22Rv1 (cell line): Measurements from ENCODE around the gene SNAPC1.

Experiments used
- CTCF ChIP-seq: fragments of 450-650 bp; IDR thresholded peaks from 2 replicates; pipeline ENCODE4 v1.5.1; 2017; ENCODE audit warnings: mild to moderate bottlenecking
- ZFX ChIP-seq: fragments of 450-650 bp; IDR thresholded peaks from 2 replicates; pipeline ENCODE4 v1.6.1; 2017; ENCODE audit warnings: antibody characterized with exemption, borderline replicate concordance

GRCh38 chr14:61802010-61802568, 39.9 kb downstream of the SNAPC1 start:
- TF ChIP-seq CTCF (no peak), ZFX (no peak)
